MCF 10A (cell line): ENCODE results near the gene ADTRP. TPM values are rescaled to one million over a fixed set of nuclear protein-coding genes. Genes with fewer than 3 reads are reported as not detected.

Source experiments
- BruUV-seq: library from RNA; stranded (reverse); fragments of 400-500 nt; replicated peaks from 2 replicates; lab custom pipeline; 2021; lab: Mats Ljungman, UMichigan
- CTCF ChIA-PET: fragments of 300-600 bp; sonication (Branson Sonifier 250); formaldehyde crosslinking; extraction: SDS; loops from one replicate; lab custom pipeline; 2021; ENCODE audit warnings: antibody characterized with exemption, inconsistent platforms; lab: Yijun Ruan, JAX
- POLR2A ChIA-PET: fragments of 300-600, 350-650 bp; sonication (Branson Sonifier 250); formaldehyde crosslinking; extraction: SDS; loops from one replicate; lab custom pipeline; 2020; ENCODE audit warnings: antibody characterized with exemption, inconsistent platforms; lab: Yijun Ruan, JAX
- DNase-seq: peaks from one replicate; pipeline ENCODE4 v3.0.0-alpha.2; 2018; ENCODE audit not compliant: unreplicated experiment
- H3K27ac Mint-ChIP-seq: one replicate; pipeline ENCODE4 v1.8.0; 2022; ENCODE audit warnings: mild to moderate bottlenecking, low read depth, mixed read lengths; ENCODE audit not compliant: unreplicated experiment
- H3K27me3 Mint-ChIP-seq: one replicate; pipeline ENCODE4 v1.8.0; 2022; ENCODE audit warnings: mixed read lengths; ENCODE audit not compliant: insufficient read depth, unreplicated experiment
- H3K36me3 Mint-ChIP-seq: one replicate; pipeline ENCODE4 v1.8.0; 2022; ENCODE audit warnings: mild to moderate bottlenecking, moderate library complexity, mixed read lengths; ENCODE audit not compliant: insufficient read depth, unreplicated experiment
- H3K4me1 Mint-ChIP-seq: one replicate; pipeline ENCODE4 v1.8.0; 2022; ENCODE audit warnings: mixed read lengths; ENCODE audit not compliant: insufficient read depth, unreplicated experiment
- H3K4me3 Mint-ChIP-seq: one replicate; pipeline ENCODE4 v1.8.0; 2022; ENCODE audit warnings: mild to moderate bottlenecking, moderate library complexity, mixed read lengths; ENCODE audit not compliant: unreplicated experiment
- H3K9me3 Mint-ChIP-seq: one replicate; pipeline ENCODE4 v1.8.0; 2022; ENCODE audit warnings: mixed read lengths; ENCODE audit not compliant: unreplicated experiment
- intact Hi-C: fragments of 100-400 bp; cut with micrococcal nuclease; formaldehyde crosslinking; loops from 2 replicates; pipeline ENCODE4 v1.14.1; 2022
- total RNA-seq: library from RNA; stranded (reverse); gene quantifications from 2 replicates; pipeline ENCODE4 v1.2.3, GENCODE V29; 2022
- TF ChIP-seq, protein P1 (sequence below): fragments of 200-600 bp; IDR thresholded peaks from one replicate; pipeline ENCODE4 v1.8.0; 2022; ENCODE audit warnings: antibody characterized with exemption, mild to moderate bottlenecking; ENCODE audit not compliant: unreplicated experiment

Gene ADTRP
- total RNA-seq, 1 experiment from 2014 or later: 14.8 TPM

DNA sequence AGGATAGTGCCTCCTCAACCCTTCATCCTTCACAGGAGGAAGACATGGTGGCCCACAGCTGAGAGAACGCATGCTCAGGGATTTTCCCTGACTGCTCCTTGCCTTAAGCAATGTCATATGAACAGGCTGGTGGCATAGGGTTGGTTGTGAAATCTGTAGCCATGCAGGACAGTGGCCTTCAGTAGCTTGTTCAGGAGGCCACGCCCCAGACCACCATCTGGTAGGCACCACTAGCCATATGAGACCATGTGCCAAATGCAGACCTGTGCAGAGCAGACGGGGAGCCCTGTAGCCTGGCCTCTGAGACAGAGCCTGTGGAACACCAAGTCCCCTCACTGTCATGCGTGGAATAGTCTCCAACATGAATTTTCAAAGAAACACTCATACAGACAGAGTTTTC is 76.5 kb downstream of the ADTRP start:
- DNase-seq: no peak
- BruUV-seq: no TSS peak
- peaks cover 6% of the 10 kb centered on the region for H3K36me3 Mint-ChIP-seq
- H3K27ac Mint-ChIP-seq: peak overlapping the region; percentile 75
- no peak overlapping the region for H3K4me3 Mint-ChIP-seq
- ChIA-PET POLR2A (interaction anchor here (1.0 to 6.8 kb wide), 4 partner anchors 67 to 311 kb away, joined by 3 to 37 read pairs (median 10); partner anchors contain the start of gene HIVEP1), CTCF (interaction anchor here (0.7 to 1.9 kb wide), 7 partner anchors 9 to 1771 kb away, joined by 3 to 10 read pairs (median 4); no protein-coding TSS in a partner anchor)
- TF ChIP-seq, protein P1, sequence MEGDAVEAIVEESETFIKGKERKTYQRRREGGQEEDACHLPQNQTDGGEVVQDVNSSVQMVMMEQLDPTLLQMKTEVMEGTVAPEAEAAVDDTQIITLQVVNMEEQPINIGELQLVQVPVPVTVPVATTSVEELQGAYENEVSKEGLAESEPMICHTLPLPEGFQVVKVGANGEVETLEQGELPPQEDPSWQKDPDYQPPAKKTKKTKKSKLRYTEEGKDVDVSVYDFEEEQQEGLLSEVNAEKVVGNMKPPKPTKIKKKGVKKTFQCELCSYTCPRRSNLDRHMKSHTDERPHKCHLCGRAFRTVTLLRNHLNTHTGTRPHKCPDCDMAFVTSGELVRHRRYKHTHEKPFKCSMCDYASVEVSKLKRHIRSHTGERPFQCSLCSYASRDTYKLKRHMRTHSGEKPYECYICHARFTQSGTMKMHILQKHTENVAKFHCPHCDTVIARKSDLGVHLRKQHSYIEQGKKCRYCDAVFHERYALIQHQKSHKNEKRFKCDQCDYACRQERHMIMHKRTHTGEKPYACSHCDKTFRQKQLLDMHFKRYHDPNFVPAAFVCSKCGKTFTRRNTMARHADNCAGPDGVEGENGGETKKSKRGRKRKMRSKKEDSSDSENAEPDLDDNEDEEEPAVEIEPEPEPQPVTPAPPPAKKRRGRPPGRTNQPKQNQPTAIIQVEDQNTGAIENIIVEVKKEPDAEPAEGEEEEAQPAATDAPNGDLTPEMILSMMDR: no peak
- intact Hi-C loops: loop anchor here (1.0 to 5.0 kb wide), 2 partner anchors 68 to 220 kb away; no protein-coding TSS in a partner anchor
- no peaks in the 10 kb centered on the region for H3K9me3 Mint-ChIP-seq
- H3K27me3 Mint-ChIP-seq: no peaks in the 10 kb centered on the region
- peaks cover 25% of the 10 kb centered on the region for H3K4me1 Mint-ChIP-seq

DNA sequence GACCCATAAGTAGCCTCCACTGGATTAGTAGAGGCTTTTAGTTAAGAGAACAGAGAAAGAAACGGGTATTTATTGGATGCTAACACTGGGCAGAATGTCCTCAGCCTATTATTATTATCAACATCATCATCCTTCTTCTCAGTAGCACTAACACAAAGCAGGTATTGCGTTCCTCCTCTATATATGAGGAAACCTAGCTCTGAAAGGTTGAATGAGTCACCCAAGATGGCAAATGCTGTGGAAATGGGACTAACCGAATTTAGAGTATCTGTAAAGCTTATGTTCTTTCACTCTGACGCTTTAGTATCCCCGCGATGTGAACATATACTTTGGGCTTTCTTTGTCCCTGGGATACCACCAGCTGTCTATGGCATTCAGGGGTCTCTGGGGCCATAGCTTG is 77.0 kb downstream of the ADTRP start:
- no peak overlapping the region for H3K4me3 Mint-ChIP-seq
- H3K27ac Mint-ChIP-seq: no peak overlapping the region
- intact Hi-C loops: loop anchor here (2.0 to 5.0 kb wide), 2 partner anchors 47 to 221 kb away; no protein-coding TSS in a partner anchor
- H3K27me3 Mint-ChIP-seq: no peaks in the 10 kb centered on the region
- TF ChIP-seq, protein P1: no peak
- CTCF ChIA-PET: interaction anchor here (0.6 to 2.9 kb wide), 11 partner anchors 9 to 1771 kb away, joined by 3 to 14 read pairs (median 4); no protein-coding TSS in a partner anchor
- DNase-seq: peak; percentile 20
- H3K9me3 Mint-ChIP-seq: no peaks in the 10 kb centered on the region
- H3K36me3 Mint-ChIP-seq: peaks cover 6% of the 10 kb centered on the region
- BruUV-seq: no TSS peak
- POLR2A ChIA-PET: interaction anchor here (0.6 to 6.8 kb wide), 5 partner anchors 44 to 312 kb away, joined by 3 to 37 read pairs (median 3); partner anchors contain the start of gene HIVEP1
- peaks cover 25% of the 10 kb centered on the region for H3K4me1 Mint-ChIP-seq

DNA sequence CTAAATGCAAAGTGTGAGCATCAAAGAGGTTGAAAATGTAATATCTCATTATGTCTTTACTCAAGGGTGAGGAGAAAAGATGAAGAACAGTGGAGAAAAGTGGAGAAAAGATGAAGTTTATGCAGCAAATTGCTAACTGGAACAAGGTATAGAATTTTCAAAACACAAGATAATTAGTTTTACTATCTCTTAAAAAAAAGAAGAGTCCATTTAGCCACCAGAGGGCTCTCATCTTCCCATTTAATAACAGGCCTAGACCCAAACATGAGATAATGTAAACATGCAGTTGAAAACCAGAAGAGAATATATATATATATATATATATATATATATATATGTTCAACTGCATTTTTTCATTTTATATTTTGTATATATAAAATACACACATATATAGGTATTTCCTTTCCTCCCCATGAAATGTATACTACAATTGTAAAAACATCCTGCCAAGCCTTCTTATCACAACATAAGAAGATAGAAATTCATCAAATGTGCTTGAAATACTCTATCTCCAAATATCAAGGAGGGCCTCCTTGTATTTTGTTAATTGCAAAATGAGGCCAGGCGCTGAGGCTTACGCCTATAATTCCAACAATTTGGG is 78.4 kb downstream of the ADTRP start:
- Mint-ChIP-seq H3K4me3 (no peak overlapping the region), H3K4me1 (peaks cover 25% of the 10 kb centered on the region), H3K9me3 (no peaks in the 10 kb centered on the region), H3K27me3 (no peaks in the 10 kb centered on the region), H3K27ac (no peak overlapping the region), H3K36me3 (peaks cover 6% of the 10 kb centered on the region)
- CTCF ChIA-PET: interaction anchor here (0.6 to 2.9 kb wide), 11 partner anchors 12 to 775 kb away, joined by 3 to 14 read pairs (median 3); no protein-coding TSS in a partner anchor
- no TSS peak for BruUV-seq
- intact Hi-C loops: loop anchor here (1.0 to 5.0 kb wide), 5 partner anchors 45 to 534 kb away; no protein-coding TSS in a partner anchor
- POLR2A ChIA-PET: interaction anchor here (0.6 to 6.8 kb wide), 5 partner anchors 71 to 606 kb away, joined by 3 to 37 read pairs (median 4); no protein-coding TSS in a partner anchor
- peak; percentile 68 for DNase-seq
- TF ChIP-seq, protein P1: peak; percentile 37

DNA sequence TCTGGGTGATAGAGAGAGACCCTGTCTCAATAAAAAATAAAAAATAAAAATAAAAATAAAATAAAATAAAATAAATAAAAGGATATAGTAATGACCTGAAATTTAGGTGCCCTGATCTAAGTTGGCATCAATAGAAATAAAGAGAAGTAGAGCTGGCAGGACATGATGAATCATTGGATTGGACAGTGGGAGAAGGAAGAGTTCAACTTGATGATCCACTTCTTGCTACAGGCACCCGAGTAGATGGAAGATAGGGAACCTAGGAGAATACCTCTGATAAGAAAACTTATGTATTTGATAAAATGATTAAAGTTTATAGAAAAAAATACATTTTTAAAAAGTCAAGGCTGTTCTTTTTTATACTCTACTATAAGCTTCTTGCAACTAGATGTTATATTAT is 79.0 kb downstream of the ADTRP start:
- no peak overlapping the region for H3K27ac Mint-ChIP-seq
- TF ChIP-seq, protein P1: no peak
- no peak overlapping the region for H3K4me3 Mint-ChIP-seq
- POLR2A ChIA-PET: interaction anchor here (0.6 to 6.8 kb wide), 5 partner anchors 72 to 908 kb away, joined by 3 to 37 read pairs (median 3); no protein-coding TSS in a partner anchor
- no peak for DNase-seq
- intact Hi-C loops: no loop called here
- H3K9me3 Mint-ChIP-seq: no peaks in the 10 kb centered on the region
- CTCF ChIA-PET: interaction anchor here (0.6 to 2.9 kb wide), 12 partner anchors 10 to 774 kb away, joined by 3 to 14 read pairs (median 3); no protein-coding TSS in a partner anchor
- peaks cover 25% of the 10 kb centered on the region for H3K4me1 Mint-ChIP-seq
- no TSS peak for BruUV-seq
- H3K27me3 Mint-ChIP-seq: no peaks in the 10 kb centered on the region
- peaks cover 6% of the 10 kb centered on the region for H3K36me3 Mint-ChIP-seq
